GM19240 (cell line): ENCODE measurements around the gene MRC1.

ENCODE experiments used
- DNase-seq: peaks from one replicate; pipeline ENCODE4 v3.0.0; 2011; ENCODE audit warnings: low spot score; ENCODE audit not compliant: insufficient read length

Gene MRC1

DNA sequence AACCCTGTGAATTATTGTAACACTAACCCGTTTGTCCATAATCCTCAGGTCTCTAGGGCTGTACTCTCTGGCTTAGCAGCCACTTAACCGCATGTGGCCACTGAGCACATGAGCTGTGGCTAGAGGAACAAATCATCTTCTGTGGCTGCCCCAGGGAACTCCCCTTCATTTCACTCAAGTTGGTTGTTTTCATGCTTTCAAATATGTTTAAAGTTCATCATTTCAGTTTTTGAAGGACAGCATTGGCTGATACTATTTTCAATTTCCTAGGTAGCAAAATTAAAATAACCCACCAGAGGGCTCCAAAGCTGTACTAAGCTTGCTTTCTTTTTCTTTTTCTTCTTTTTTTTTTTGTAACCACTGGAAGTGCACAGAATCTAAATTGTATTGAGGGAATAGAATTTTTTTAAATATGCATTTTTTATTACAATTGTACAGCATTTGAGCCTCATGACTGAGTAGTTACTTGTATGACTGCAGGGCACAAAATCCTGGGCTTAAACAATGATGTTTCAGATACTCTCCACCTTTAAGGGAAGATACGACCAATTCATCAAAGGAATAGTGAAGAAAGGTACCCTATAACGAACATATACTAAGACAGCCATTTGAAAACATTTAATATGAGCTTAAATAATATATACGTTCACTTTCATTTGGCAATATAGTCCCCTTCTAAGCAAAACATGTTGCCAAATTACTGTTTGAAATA, 38.6 kb downstream of the MRC1 start:
- no peak for DNase-seq

DNA sequence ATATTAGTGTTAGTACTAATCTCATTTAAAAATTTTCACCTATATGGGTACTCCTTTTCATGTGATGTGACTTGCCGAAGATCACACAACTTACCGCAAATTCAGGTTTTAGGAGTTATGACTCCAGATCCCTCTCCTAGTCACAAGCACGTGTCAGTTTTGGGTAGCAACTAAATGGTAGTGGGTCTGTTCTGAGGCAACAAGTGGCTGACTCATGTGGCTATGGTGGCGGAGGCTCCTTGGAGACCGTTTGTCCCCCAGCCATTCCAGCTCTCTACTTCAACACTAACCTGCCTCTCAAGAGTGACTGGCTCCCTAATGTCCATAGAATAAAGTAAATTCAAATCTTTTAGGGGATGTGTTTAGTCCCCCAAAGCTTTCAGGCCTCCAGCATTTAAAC, 39.5 kb downstream of the MRC1 start:
- no peak for DNase-seq

DNA sequence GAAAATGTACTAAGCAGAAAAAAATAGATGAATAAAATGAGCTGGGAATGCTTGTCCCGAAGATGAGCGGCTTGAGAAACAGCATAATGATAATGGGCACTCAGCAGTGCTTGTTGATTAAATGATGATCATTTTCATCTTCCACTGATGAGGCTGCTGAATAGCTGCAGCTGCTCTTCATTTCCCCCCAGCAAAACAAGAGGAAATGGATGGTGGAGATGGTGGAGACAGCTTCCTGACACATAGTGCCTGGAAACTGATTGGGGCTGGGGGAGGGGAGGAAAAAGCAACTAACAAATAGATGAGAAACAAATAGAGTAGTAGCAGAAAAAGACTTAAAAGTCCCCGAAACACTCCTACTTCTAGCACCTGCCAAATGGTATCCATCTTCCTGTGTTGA, 41.4 kb downstream of the MRC1 start:
- DNase-seq, result no peak

DNA sequence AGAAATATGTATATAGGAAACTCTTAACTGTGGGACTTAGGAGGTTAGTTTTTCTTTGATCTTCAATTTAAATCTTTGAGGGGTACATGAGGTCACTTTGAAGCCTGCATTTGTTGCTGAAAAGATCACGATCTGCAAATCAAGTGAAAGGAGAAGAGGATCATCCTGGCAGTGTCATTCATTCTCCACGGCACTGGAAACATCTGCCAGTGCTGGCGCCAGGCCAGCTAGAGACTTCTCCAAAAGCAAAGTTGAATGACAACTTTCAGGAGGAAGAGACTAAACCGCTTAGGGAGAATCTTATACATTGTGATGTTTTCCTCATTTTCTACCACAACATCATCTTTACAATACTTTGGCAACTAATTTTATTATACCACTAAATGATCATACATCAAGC, 42.5 kb downstream of the MRC1 start:
- no peak for DNase-seq

DNA sequence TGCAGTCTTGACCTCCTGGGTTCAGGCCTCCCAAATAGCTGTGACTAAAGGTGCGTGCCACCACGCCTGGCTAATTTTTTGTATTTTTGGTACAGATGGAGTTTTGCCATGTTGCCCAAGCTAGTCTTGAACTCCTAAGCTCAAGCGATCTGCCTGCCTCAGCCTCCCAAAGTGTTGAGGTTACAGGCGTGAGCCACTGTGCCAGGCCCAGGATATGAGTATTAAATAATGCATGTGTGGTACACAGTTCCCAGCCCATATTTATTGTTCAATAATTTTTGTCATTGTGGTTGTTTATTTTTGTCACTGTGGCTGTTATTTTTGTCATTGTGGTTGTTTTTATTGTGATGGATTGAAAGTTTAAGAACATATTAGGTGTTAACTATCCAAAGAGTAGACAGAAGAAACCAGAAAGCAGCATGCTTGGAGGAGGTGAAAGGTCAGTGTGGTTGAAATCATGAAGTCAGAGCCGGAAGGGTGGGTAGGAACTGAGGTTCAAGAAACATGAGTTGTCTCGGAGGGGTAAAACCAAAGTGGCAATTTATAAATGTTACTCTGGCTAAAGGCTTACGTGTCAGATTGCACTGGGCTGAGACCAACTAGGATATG, 45.0 kb downstream of the MRC1 start:
- DNase-seq, result no peak

DNA sequence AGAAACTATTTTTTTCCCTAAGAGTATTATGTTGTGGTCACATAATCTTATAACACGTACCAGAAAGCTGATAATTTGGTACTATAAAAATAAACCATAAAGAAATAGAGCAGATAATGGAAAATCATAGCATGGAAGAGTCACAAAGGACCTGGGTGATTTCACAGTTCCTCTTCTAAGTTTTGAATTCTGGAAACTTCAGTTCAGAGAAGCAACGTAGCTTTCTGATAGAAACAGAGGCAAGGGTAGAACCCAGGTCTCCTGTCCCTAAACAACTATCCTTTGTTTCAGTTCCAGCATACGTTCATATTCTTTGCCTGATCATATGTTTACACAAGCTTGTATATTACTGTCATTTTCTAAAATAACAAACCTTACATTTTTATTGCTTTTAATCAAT, 47.9 kb downstream of the MRC1 start:
- DNase-seq, result no peak

DNA sequence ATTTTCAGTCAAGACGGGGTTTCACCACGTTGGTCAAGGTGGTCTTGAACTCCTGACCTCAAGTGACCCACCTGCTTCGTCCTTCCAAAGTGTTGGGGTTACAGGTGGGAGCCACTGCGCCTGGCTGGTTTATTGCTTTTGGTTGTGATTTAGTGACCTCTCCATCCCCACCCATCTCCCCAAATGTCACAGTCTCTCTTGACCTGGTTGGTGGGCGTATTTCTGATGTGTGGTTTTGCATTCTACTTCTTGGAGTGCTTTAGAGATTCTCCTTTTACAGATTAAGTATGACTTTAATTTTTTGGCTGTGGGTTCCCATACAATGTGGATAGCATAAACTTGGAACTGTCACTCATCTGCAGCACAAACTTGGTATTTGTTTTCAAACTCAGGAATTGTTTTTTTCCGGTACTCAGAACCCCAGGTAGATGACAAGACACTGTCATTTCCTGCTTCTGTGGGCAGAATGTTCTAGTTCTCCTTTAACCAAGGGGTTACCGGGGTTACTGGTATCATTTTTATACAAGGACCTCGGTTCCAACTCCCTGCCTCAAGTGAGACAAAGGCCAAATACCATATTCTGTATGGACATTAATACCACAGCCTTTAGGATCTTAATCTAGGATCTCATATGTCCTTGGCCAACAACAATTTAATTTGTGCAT, 50.5 kb downstream of the MRC1 start:
- DNase-seq, result no peak

DNA sequence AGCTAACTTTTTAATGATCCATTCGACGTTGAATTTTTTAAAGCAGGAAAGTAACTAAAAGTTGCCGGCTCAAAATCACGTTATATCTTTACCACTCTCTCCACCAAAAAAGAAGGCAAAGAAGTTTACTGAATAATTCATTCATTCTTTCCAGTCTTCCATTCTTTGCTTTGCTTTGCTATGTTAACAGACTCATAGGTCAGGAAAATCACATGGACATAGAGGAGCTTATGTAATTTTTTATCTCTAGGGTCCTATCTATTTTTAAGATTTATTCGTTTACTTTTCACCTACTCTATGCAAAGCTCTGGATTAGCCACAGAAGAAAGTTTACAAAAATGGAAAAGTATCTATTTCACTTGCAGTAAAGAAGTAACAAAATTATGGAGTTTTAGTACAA, 52.6 kb downstream of the MRC1 start:
- no peak for DNase-seq

DNA sequence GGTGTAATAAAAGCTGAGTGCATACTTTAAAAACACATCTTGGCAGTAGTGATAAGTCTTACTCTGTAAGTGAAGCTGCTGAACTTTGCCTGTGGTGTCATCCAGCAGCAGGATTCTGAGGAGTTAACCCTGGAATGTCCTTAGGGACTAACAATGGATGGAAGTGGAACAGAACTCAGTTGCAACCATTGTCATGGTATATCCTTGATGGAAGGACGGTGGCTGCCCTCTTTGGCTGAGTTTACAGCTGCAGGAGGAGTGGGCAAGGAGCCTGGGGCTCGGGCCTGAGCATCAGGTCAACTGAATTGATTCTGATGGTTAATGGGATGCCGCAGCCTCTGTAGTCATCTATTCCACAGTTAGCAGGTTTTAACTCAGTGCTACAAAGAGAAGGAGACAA, 56.2 kb downstream of the MRC1 start:
- no peak for DNase-seq

DNA sequence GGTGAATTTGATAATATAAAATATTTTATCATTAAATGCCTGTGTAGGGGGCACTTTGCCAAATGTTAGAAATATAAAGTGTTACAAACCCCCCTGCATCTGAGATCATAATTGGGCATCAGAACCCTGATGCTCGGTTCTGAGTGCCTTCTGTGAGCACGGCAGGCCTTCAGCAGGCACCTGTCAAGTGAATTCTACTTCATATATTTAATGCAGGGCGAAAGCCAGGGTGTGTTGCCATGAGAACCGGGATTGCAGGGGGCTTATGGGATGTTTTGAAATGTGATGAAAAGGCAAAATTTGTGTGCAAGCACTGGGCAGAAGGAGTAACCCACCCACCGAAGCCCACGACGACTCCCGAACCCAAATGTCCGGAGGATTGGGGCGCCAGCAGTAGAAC, 57.2 kb downstream of the MRC1 start:
- DNase-seq, result no peak

DNA sequence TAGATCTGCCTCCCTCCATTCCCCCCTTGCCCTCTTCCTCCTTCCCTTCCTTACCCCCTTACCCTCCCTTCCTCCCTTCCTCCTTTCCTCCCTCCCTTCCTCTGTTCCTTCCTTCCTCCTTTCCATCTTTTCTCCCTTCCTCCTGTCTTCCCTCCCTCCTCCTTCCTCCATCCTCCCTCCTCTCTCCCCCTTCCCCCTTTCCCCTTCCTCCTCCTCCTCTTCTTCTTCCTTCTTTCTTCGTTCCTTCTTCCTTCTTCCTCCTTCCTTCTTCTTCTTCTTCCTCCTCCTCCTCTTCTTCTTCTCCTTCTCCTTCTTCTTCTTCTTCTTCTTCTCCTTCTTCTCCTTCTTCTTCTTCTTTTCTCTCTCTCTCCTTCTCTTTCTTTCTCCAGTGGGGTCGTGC, 57.9 kb downstream of the MRC1 start:
- no peak for DNase-seq

DNA sequence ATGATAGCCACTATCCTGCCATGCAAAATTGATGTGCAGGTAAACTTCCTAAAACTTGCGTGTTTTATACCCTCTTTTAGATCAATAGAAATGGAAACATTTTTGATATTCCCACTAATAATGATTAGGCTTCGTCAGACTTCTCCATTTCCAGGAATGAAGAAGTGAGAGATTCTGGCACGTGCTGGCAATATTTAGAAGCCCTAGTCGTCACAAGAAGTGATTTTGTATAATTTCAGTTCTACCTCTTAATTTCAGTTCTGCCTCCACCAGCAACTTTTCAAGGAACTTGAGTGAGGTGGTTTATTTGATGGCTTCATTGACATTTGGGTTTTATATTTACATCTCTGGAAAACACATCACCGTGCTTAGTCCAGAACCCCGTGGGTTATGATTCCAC, 61.9 kb downstream of the MRC1 start:
- no peak for DNase-seq

DNA sequence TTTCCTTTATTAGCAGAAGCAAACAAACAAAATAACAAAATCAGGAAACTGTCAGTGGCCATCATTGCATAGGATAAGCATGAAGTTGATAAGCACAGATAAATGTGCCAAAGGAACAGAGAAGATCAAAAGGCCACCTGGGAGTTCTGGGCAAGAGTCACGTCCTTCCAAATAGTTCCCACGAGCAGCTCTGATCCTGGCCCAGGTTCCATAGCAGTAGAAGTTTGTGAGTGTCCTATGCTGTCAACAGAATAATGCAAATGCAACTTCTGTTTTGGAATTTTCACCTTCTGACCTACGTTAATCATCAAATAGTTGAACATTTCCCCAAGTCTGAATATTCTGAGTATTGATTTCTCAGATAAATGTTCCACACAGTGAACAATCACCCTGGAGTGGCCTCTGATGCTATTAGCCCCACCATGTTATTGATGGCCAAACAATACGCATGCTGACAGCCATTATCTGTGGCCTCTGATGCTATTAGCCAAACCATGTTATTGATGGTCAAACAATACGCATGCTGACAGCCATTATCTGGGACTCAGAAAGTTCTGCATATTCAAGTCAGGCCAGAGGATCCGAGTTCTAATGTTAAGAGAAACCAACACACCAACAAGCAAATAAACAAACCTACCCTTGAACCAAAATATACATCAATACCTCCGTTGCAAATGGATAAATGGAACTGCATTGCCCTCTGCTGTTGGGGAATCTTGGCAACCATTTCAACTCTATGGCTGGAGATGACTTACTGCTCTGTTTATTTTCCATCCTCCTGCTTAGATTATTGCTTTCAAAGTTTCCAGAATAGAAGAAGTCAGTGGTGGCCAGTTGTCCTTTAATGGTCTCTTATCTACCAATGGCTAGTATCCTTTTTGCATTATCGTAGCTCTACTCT, 63.3 kb downstream of the MRC1 start:
- no peak for DNase-seq

DNA sequence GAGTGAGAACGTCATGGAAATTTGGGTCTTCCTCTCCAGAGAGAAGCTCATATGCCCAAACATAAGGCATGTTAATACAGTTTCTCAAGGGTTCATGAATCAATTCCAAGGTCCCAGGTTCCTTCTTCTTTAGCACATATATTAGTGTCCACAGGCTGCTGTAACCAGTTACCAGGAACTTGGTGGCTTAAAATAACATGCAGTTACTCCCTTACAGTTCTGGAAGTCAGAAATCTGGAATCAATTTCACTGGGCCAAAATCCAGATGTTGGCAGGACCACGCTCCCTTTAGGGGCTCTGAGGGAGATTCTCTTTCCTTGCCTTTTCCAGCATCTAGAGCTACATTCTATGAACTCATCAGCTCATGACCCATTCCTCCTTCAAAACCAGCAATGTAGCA, 64.8 kb downstream of the MRC1 start:
- no peak for DNase-seq

DNA sequence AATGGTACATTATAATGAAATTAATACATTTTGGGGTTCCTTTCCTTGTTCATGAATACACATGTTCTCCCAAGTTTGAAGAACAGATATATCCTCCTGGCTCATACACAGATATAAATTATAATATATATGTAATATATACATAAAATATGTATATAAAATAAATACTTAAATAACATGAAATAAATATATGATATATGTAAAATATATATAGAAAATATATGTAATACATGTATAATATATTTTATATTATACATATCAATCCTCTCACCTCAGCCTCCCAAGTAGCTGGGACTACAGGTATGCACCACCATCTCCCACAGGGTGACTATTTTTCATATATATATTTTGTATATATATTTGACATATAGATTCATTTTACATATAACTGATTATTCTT, 68.0 kb downstream of the MRC1 start:
- no peak for DNase-seq

DNA sequence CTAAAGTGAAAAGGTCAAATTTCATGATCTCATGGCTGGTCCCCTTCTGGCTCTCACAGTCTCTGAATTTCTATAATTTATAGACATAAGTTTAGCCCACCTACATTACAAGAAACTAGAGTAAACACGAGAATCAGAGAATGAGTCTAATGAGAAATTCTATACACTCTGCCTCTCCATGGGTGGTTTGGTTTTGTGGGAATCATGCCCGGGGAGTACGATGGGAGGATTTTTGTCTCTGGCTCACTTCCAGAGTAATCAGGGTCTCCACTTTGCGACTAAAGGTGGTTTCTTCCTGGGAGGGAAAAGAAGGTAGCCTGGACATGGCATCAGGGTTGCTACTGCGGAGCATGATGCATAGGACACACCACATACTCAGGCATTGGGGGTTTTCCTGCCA, 69.7 kb downstream of the MRC1 start:
- no peak for DNase-seq

DNA sequence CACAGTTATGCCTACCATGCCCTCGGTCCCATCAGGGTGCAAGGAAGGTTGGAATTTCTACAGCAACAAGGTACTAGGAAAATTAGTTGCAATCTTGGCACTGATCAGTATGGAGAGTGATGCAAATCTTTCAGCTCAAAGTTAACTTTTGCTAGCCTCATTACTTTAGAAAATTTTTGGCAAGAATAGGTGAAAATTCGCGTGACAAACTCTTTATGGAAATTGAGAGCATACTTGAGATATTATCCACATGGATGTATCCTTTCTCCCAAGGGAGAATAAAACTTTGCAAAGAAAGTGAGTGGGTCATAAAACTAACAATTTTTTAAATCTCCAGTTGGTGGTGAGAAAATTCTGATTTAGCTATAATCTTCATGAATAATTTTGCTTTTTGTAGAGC, 71.5 kb downstream of the MRC1 start:
- no peak for DNase-seq

DNA sequence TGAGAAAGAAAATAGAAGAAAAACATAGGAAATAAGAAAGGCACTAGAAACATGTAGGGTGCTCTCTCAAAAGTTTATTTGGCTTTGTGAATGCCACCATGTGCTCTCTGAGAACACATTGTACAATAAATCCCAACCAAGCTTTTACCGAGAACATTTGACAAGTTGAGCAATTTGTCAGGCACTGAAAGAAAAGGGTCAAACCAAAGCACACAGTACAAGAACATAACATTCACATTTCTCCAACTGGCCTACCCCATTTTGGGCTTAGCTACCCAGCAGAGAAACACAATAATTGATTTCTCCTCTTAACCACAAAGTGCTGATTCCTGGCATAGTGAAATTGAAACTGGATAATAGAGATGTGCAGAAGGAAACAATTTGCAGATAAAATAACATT, 73.4 kb downstream of the MRC1 start:
- no peak for DNase-seq

DNA sequence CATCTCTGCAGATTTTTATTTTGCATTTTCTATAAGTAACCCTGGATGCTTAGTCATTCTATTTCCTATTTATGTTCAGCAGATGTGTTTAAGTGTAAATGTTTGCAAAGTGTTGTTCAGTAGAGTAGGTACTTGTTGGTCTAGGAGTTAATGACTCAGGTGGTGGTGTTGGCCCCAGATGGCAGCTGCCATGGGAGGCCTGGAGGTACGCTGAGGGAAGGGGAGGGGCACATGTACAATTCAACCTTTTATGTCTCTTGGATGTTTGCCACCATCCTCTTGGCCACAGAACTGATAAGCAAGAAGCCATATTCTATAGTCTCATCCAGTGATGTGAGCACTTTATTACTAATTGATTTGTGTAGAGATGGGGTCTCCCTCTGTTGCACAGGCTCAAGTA, 74.5 kb downstream of the MRC1 start:
- no peak for DNase-seq

DNA sequence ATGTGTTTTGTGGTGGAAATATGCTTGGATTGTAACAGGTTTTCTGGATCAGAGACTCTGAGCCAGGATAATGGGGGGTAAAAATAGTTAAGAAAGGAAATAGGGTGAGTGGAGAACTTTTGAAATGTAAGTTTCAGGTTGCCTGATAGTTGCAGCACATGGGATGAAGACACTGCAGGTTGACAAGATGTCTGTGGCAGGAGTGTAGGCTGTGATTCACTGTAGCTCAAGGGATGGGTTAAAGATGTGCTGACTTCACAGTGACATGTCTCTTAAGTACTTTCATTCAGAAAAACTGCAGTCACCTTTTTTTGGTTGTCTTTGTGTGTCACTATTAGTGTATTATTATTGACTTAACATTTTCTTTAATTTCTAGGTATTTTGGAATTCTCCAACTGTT, 79.0 kb downstream of the MRC1 start:
- no peak for DNase-seq

DNA sequence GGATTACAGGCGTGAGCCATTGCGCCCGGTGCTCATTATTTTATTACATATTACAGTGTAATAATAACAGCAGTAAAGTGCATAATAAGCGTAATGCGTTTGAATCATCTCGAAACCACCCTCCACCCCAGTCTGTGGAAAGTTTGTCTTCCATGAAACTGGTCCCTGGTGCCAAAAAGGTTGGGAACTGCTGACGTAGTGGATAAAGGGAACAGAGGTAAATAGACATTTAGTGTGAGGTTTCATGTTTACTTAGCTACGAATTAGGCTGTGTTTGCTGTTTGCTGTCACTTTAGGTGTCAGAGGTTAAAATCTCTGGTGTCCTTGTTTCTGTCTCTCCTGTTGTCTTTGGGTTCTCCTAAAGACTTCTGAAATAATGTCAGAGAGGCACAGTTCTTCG, 82.3 kb downstream of the MRC1 start:
- no peak for DNase-seq

DNA sequence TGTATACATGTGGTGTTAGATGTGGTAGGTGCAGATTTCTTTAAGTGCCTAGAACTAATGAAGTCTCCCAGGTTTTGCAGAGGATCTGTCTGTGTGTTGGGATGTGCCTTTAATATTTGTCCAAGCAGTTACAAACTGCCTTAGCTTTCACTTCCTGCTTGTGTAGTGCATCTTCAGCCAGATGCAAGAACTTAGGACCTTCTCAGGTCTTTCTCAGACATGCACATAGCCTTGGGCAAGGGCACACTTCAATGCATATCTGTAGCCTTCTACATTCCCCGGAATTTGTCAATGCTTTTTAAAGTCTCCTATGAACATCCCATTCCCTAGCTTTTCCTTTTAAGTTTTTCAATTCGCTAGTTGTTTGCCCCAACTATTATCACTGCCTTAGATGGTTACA, 95.4 kb downstream of the MRC1 start:
- DNase-seq, result no peak
